H1 (cell line): ENCODE data around the gene RAB31. TPM values are rescaled to one million over a fixed set of nuclear protein-coding genes. Genes with fewer than 3 reads are reported as not detected.

Experiments
- CBX8 ChIP-seq: fragments of 300-800, 300-1000 bp; sonication (generic); IDR thresholded peaks from 2 replicates; pipeline ENCODE4 v1.7.1; 2016; ENCODE audit warnings: low read depth, low read length, borderline replicate concordance
- HDAC6 ChIP-seq: IDR thresholded peaks from one replicate; pipeline ENCODE4 v1.7.1; 2012; ENCODE audit warnings: low read depth, mild to moderate bottlenecking, inconsistent platforms, low read length, moderate library complexity
- SIRT6 ChIP-seq: IDR thresholded peaks from one replicate; pipeline ENCODE4 v1.7.1; 2012; ENCODE audit warnings: low read length, inconsistent platforms
- SUZ12 ChIP-seq: fragments of 200-600 bp; sonication (generic); IDR thresholded peaks from 2 replicates; pipeline ENCODE4 v1.6.1; 2012; ENCODE audit warnings: mild to moderate bottlenecking, inconsistent platforms, low read length, moderate library complexity, mixed read lengths
- polyA plus RNA-seq, 7 experiments: library from polyadenylated mRNA; depleted of rRNA in 3 of 7; stranded (reverse) in 5 of 7; unstranded in 2 of 7; fragments of >200 nt in 5 of 7; fragments of 200-250 nt in 2 of 7; gene quantifications; 1 replicate in 5 of 7; 2 replicates in 1 of 7; 4 replicates in 1 of 7; pipeline versions ENCODE4 v1.2.1 to v1.2.3, GENCODE V29; 2011 to 2013; ENCODE audit warnings: missing spikeins in 2 of 7, mixed read lengths in 2 of 7
- total RNA-seq: library from RNA; stranded (reverse); fragmentation: NEBNext Ultra II Directional; extraction: Animal tissue kit (Norgen Biotek cat#: 25700); gene quantifications from 2 replicates; pipeline ENCODE4 v1.2.1, GENCODE V29; 2021

Gene RAB31
- total and polyA plus RNA-seq, 2 of the 8 experiments (the other 6 are each of a cell fraction or from before 2014, with no cell fraction given) = 15.2 to 40.9 TPM

DNA sequence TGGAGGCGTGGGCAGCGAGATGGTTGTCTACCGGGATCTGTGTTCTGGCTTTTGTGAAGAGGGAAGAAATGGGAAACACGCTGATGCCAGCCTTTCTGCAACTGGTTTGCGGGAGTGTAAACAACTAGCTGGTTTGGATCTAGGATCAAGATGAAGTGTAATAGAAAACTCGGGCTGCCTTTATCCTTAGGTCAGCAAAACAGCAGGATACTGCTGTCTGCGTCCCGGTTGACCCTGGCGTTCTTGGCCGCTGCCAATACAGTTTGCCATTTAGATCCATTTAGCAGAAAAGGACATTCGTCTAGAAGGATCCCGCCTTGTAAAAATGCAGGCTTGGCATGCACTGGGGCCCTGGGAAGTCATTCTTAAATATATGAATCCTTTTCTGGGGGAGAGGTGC is 42.0 kb downstream of the RAB31 start (continued):
- TF ChIP-seq SUZ12 (no peak), HDAC6 (no peak), CBX8 (no peak), SIRT6 (no peak)
